ENCODE data around the gene KCNC3.

- TF ChIP-seq CTCF (IDR thresholded peaks at IDR 0.05; ENCODE audit: insufficient read depth, low read depth, low read length) = no peak
- TF ChIP-seq EZH2 (IDR thresholded peaks at IDR 0.05; ENCODE audit: insufficient read depth, low read length) = no peak
These were observed 41.8 kb downstream of the KCNC3 start for GRCh38 chr19:50287331-50287730.
